HTR-8/SVneo (cell line): ENCODE measurements around the gene FBN1.
A peak's percentile ranks its signal among the peaks of the same experiment; 100 is the strongest.

Experiments used
- DNase-seq: peaks from one replicate; pipeline ENCODE4 v3.0.0; 2011; ENCODE audit warnings: low spot score, mixed read lengths; ENCODE audit not compliant: insufficient read length
- FAIRE-seq: peaks from 2 replicates; lab custom pipeline; 2011; peaks lifted over from hg19 to GRCh38; lab: Jason Lieb, UNC

Gene FBN1

DNA sequence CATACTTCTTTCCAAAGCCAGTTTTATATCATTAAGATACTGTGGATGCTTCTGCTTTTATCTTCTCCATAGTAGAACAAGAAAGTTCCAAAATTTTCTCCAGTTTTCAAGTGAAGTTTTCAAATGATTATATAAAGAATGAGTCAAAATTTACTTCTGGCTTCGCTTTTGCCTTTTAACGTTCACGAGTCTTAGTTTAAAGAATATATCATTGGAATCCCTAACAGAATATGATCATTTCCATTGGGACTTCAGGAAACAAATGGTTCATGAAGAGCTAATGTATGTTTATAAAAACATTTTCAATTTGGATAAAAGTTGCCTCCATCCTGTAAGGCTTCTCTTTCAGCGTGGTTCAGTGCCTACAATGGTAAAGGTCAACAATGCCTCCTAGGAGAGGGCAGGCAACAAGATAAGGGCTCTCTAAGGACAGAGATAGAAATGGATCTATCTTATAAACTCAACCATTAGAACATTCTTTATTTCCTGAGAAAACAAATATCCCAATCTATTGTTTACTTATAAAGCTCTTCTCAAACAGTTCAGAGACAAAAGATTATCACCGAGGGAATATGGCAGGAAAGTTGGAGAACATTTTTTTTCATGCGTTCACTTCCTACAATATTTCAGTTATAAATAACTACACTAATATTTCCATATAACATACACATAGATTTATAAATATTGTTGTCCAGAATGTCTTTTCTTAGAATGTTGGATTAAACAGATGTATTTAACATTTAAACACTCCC lies 60.5 kb downstream of the FBN1 start:
- FAIRE-seq (no peak), DNase-seq (no peak)

DNA sequence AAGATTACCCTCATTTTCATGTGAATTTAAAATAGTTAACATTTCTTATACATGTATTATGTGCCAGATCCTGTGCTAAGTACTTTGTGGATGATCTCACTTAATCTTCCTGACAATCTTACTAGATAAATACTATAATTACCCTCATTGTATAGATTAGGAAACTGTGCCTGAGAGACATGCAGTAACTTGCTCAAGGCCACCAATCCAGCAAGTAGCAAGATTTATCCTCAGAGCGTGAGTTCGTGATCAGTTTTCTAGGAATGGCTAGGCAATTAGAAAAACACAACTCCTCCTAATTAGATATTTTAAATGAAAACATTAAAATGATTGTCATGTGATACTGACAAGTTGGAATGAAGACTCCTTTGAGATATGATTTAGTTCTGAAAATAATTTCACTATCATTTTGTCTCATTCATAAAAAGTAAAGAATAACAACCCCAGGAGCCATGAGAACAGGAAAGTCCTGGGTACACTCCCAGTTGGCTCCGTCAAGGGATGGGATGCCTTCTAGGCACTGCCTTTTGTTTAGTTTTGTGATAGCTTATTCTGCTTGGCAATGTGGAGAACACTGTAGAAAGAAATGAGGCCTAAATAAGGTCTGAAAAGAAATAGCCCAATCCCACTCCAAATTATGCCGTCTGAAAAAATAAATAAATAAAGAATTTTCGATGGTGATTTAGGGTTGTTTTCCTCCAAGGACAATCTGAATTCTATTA lies 61.3 kb downstream of the FBN1 start:
- DNase-seq, result no peak
- no peak for FAIRE-seq

DNA sequence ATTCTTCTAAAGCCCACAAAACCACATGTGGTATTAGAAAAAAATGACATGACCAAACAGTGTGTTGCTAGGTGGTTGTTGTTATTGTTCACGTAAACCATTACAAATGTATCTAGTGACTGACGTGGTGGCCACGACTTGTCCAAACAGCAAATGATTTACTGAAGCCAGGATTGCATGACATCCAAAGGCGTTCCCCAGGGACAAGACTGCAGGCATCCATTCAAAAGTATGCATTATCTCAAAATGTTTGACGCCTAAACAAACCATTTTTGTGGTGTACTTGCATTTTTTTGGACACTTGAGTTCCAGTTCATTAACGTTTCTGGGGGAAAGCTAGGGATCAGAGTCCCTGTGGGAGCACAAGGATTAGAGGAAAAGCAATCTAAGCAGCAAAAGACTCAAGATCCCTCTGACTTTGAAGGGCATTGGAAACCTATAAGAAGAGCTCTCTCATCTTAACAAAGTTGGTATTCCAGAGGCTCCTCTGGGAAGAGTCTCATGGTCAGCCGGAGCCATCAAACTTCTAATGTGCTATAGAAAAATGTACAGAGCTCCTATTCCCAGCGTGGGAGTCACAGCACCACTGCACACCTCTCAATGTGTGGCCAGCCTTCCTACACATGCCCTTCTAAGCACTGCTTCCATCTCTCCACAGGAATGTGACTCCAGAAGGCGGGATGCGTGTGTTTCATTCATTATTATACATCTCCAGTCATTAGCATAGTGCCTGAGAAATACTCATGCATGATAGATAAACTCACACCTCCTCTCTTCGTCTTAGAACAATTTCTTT lies 62.9 kb downstream of the FBN1 start:
- DNase-seq, result no peak
- FAIRE-seq, result no peak

DNA sequence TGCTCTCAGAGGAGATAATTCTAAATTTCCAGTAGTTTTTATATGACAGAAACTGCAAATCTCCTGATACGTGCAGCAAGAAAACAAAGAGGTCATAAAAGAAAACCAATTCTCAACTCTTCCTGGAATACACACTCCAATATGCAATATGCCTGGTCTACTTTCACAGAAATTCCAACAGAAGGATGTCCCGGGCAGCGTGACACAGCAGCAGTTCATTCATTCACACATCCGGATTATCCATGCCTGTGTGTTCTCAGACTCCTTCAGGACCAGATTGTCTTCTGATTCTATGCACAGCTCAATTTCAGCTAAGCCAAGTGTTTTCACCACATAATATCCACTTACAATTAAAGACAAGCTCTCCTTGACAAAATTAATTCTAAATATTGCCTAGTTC lies 64.3 kb downstream of the FBN1 start:
- FAIRE-seq, result no peak

DNA sequence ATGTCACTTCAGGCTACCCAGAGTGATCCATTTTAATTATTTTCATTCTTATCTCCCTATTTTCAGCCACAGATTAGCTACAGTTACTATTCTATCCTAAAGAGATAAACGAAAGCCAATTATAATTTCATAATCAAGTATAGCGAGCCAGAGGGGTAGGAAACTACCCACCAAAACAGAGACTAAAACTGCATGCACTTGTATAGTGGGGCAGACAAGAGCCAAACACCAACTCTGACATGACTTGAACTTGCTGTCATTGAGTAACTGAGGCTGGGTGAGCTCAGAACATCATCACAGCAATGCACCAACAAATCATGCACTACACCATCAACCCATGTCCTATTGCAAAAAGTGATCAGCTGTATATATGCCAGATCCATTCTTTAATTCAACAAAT lies 64.8 kb downstream of the FBN1 start:
- DNase-seq (no peak), FAIRE-seq (no peak)

More for the DNA sequence above, 64.3 kb downstream of the FBN1 start:
- DNase-seq, result no peak

DNA sequence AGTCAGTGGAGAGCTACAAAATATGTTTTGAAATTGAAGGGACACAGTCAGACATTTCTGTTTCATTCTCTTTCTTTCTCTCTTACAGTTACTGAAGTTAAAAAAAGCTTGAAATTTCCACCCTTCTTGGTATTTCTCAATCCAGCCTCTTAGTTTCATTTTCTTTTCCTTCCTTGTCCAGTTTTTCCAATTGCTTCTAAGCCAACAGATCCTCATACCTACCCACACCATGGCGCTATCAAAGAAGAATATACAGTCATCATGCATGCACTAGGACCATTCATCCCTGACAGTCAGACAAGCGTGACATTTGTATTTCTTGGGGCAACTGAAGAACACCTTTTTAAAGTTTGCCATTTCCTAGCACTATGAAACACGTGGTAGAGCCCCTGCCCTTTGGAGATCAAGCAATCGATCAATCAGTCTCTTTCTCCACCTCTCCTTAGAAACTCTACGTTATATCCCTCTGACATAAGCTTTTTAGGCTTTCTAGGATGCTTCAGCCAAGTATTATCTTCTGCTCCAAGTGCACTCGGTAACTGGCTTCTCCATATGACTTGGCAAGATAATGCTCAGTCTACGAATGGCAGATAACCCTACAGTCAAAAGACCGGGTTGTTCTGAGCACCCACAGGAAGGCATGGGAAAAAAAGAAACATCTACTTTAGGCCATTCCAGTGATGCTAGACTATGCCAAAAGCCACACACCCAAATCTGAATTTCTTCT lies 65.4 kb downstream of the FBN1 start:
- no peak for FAIRE-seq
- DNase-seq, result no peak

DNA sequence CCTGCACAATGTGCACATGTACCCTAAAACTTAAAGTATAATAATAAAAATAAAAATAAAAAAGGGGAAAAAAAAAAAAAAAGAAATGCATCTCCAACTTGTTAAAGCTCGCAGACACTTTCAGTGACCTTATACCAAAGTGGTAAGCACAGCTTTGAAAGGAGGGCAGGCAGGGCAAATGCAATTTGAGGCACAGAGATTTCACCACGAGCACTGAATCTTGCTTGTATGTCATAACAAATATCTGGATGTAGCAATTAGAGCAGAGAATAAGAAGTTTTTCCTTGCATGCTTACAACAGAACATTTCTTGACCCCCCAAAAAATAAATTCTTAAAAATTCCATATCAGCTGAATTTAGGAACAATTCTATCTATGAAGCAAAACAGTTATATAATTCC lies 66.5 kb downstream of the FBN1 start:
- FAIRE-seq, result no peak
- DNase-seq, result no peak

DNA sequence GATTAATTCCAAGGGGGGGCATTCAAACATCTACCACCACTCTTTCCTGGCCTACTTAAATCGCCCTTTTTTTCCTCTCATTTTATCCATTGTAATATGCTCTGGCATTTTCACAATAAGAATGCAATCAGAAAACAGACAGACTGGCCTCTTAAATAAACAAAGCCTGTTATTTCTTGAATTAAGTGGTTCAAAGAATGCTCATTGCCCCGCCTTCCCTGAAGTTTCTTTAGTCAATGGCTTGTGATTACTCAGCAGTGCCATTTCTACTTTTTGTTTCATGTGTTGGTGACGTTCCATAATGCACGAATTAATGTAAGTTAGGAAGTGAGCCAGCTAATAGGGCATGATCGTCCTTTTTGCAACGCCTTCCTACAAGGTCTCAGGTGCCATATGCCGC lies 68.0 kb downstream of the FBN1 start:
- DNase-seq (no peak), FAIRE-seq (no peak)

DNA sequence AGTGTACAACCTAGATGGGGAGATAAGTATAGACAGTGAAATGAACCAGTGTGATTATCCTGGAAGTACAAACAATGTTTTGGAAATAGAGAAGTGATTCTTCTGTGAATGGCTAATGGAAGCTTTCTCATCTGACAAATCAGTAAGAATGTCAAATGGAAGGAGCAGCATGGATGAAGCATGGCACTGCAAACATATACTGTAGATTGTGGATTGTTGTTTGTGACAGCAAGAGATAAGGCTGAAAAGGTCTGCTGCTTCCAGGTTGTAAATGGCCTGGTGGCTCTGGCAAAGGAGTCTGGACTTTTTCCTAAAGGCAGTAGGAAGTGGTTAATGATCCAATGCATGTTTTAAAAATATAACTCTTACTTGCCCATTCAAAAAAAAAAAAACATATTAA lies 71.3 kb downstream of the FBN1 start:
- no peak for FAIRE-seq

DNA sequence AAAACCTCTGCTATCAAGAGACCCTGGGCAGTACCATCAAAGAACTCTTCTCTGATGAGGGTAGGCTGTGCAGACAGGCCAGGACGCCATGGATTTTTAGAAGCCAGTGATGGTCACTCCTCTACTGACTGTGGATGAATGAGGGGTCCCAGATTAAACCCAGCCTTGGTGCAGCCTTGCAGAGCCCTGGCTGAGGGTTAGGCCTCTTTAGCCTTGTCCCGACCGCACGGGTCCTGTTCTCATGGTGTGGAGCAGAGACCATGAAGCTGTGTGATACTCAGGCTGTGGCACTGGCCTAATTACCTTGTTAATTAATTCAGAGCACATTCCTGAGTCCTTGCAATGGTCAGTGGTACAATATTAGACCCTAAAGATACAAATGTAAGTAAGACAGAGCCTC lies 71.7 kb downstream of the FBN1 start:
- no peak for FAIRE-seq
- DNase-seq, result no peak

More for the DNA sequence above, 71.3 kb downstream of the FBN1 start:
- no peak for DNase-seq

DNA sequence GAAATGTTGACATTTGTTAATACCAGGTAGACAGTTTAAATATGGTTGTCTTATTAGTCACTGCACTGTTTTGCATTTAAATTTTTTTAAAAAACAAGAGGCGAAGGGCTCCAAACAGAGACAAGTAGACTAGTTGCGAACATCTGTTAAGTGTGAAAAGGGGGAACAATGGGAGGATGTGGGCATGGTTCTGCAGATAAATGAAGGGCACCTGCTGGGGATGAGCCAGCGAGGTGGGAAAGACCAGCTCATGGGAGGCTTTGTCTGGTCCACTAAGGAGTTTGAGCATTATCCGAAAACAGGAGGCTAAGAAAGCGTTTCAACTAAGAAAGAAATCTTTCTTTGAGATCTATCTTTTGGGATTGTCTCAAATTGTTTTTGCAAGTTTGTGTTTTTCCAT lies 72.7 kb downstream of the FBN1 start:
- no peak for FAIRE-seq
- DNase-seq, result no peak

DNA sequence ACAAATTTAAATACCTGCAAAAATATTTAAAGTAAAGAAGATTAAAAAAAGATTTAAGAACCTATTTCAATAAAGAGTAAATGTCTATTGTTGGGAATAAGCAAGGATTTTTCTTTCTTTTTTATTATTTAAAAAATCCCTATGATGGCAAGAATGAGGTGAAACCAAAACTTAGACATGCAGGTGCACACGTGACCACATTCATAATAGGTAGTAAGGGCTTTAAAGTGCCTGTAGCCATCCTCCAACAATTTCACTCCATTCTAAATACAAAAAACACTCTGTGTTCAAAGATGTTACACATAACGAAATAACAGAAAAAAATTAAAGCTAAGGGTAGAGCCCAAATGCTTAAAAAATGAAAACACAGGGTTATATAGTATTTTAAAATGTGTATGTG lies 74.0 kb downstream of the FBN1 start:
- no peak for DNase-seq
- no peak for FAIRE-seq

DNA sequence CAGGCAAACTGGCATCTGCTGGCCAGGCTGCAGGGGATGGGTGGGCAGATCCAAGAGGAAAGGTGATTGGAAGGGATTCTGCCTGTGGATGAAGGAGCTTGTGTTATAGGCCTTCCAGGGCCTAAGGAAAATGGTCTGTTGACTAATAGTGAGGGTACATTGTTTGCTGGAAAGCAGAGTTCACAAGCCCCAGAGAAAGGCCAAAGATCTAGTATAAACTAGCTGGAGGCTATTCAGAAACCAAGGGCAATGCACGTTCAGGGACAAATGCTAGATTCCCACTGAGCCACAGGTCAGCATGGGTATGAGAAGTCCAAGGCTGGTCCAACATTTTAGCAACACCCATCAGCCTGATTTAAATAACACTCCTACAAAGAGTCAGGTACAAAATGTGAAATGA lies 74.7 kb downstream of the FBN1 start:
- DNase-seq (no peak), FAIRE-seq (no peak)

DNA sequence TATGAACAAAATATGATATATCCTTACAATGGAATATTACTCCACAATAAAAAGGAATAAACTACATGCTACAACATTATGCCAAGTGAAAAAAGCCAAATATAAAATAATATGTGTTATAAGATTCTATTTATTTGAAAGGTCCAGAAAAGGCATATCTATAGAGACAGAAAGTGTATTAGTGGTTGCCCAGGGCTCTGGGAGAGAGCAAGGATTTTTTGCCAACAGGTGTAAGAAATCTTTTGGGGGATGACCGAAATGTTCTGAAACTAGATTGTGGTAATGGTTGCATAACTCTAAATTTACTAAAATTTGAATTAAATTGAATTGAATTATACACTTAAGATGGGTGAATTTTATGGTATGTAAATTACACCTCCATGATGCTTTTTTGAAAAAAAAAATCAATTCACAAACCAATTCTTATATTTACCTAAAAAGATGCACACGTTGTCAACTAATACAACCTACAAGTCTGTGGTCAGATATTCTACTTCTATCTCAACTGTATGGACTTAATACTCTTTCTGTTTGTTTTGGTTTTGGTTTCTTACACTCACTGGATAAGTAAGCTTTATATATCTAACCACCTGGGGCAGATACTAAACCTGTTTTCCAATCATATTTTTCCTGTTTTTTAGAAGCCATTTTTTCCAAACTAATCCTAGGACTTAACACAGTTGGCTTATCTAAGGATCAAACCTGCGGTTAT lies 75.8 kb downstream of the FBN1 start:
- DNase-seq (no peak), FAIRE-seq (no peak)

DNA sequence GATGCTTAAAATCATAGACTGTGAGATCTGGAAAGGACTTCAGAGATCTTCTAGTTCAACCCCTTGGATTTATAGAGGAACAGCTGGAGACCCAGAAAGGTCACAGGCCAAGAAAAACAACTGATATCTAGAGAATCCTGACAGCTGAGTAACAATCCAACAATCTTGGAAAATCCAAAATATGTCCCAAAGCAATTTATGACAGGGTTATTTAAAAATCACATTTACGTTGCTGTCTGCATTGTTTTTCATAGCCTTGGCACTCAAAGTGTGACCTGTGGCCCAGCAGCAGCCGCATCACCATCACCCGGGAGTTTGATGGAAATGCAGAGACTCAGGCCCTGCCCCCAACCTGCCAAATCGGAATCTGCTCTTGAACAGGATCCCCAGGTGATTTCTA lies 78.8 kb downstream of the FBN1 start:
- DNase-seq (no peak), FAIRE-seq (no peak)

DNA sequence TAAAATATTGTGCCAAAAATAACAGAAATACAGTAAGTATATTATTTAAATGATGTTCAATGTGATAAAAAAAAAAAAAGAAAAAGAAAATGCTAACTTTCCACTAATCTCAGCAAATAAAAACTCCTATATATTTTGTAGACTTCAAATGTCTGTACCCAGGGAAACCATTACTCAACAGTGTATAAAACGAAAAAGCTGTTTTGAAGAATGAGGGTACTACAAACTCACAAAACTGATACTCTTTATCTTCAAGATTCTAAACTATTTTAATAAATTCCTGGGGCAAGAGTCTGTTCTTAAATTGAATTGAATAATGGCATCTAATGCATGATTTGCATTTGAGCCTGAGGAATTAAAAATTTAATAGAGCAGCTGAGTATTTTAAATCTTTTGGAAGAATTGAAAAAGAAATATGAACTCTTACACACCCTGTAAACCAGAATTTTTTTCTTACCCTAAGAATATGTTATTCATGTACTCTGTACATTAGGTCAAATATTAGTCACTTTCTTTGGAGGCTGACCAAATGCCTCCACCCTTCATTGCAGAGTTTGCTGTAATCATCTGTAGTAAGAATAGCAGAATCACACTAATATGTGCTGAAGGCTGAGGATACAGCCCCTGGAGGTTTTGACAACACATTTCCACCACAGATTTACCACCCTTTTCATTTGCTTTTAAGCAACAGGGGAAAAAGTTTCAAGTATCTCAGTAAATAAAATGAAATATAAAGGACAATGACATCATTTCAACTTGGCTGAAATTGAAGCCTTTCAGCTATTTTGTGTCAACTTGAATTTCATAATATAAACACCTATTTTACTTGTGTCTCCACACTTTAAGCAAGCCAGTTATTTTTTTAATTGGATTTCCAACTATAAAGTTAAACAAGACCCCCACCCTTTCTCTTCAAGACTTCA lies 79.7 kb downstream of the FBN1 start:
- FAIRE-seq, result no peak
- peak; percentile 42 for DNase-seq

DNA sequence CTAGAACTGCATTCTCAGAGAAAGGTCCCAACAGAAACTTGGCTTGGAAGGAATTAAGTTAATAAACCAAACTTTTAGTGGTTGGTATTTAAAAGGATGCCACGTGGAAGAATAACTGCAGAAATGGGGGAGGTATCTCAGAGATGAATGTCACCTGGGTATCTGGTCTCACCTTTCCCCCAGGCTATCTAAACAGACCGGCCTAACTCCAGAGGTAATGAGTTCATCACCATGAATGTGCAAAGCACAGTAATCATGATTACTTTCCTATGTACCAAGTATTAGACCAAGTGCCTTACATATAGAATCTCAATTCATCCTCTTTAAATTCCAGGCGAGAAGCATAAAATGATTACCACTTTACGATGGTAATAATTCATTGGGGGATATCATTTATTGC lies 80.8 kb downstream of the FBN1 start:
- FAIRE-seq (peak; percentile 36), DNase-seq (no peak)

DNA sequence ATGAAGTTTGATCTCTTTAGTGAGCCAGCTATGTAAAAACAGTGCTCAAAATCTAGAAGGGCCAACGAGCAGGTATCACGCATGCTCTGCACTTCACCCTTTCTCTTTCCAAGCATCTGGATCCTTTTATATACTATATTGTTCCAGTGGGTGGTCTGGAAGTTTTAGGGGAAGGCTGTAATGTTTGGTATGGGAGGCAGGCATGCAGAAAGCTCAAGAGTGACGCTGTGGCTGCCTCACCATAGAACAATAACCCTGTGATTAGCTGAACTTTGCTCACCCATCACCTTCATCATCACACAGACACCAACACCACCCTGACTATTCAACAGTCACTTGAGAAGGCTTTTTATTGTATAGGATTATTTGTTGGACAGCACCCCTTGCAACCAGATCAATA lies 81.6 kb downstream of the FBN1 start:
- FAIRE-seq, result no peak

More for the DNA sequence above, 81.6 kb downstream of the FBN1 start:
- no peak for DNase-seq
